ENCODE measurements around the gene VAV3. TPM values are rescaled to one million over a fixed set of nuclear protein-coding genes. Genes with fewer than 3 reads are reported as not detected.

The VAV3 gene
- polyA plus RNA-seq, 1 of the 3 experiments (the other 2 are of a cell fraction), result not detected

DNA sequence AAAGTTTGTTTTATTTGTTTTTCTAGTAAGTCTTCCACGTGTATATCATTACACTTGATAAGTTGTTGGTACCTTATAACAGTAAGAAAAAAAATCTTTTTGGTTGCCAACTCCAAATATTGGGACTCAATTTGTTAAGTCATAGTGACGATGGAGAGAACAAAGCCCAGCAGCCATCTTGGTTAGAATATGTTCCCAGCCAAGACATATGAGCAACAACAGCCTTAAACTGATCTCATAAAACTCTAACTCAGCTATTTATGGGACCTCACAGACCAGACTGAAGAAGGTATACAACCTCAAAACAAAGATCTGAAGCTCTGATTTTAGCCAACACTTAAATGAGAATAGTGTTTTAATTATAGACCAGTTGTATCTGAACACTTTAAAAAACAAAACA lies 281.3 kb downstream of the VAV3 start:
- Histone ChIP-seq H3K4me1 (ENCODE audit: control insufficient read depth in 1 of 2, insufficient read depth in 2 of 2, low read depth in 1 of 2, low read length in 1 of 2) (no peaks in the 10 kb centered on the region), H3K27ac (ENCODE audit: low read depth in 2 of 2, low read length in 1 of 2) (no peak overlapping the region), H2AFZ (ENCODE audit: low read depth) (no peak overlapping the region), H3K9ac (no peak overlapping the region), H3K4me3 (ENCODE audit: low read depth in 2 of 2, low read length in 1 of 2) (no peak overlapping the region), H3K9me3 (no peaks in the 10 kb centered on the region), H3K27me3 (ENCODE audit: insufficient read depth) (no peaks in the 10 kb centered on the region), H4K20me1 (ENCODE audit: insufficient read depth) (no peaks in the 10 kb centered on the region), H3K79me2 (ENCODE audit: insufficient read depth) (no peaks in the 10 kb centered on the region), H3K36me3 (replicated peaks in 1 of 2; ENCODE audit: control insufficient read depth in 1 of 2, insufficient read depth in 2 of 2, low read length in 1 of 2) (no peaks in the 10 kb centered on the region), H3F3A (replicated peaks; ENCODE audit: insufficient read depth) (no peaks in the 10 kb centered on the region), H3K9me2 (no peaks in the 10 kb centered on the region), H3K4me2 (no peak overlapping the region)
- WGBS (ENCODE audit: low lambda C conversion rate), result 37% methylated on average over 2 of the region's 2 CpGs
- ChIA-PET CTCF (no interaction called here), POLR2A (no interaction called here)
- TF ChIP-seq TAF1 (IDR thresholded peaks at IDR 0.05; ENCODE audit: borderline replicate concordance, low read depth, low read length) (no peak), PBX3 (IDR thresholded peaks at IDR 0.05) (no peak), EZH2phosphoT487 (IDR thresholded peaks at IDR 0.05; ENCODE audit: borderline replicate concordance, low read depth) (no peak), IRF3 (IDR thresholded peaks at IDR 0.05; ENCODE audit: low read depth, low read length) (no peak), JUND (IDR thresholded peaks at IDR 0.05) (no peak), ELF1 (IDR thresholded peaks at IDR 0.05) (no peak), NFIC (IDR thresholded peaks at IDR 0.05; ENCODE audit: borderline replicate concordance) (no peak), MEF2A (IDR thresholded peaks at IDR 0.05; ENCODE audit: borderline replicate concordance, low read depth) (no peak), SMC3 (IDR thresholded peaks at IDR 0.05; ENCODE audit: low read depth, low read length) (no peak), SIN3A (IDR thresholded peaks at IDR 0.05; ENCODE audit: borderline replicate concordance, low read depth, low read length) (no peak), YY1 (IDR thresholded peaks at IDR 0.05; ENCODE audit: low read depth) (no peak), REST (IDR thresholded peaks at IDR 0.05; ENCODE audit: low read depth, low read length) (no peak), RXRA (IDR thresholded peaks at IDR 0.05; ENCODE audit: borderline replicate concordance, low read depth) (no peak), FOXJ3 (CRISPR knock-in tag; IDR thresholded peaks at IDR 0.05) (no peak), MXI1 (IDR thresholded peaks at IDR 0.05; ENCODE audit: low read depth, low read length) (no peak), RCOR1 (IDR thresholded peaks at IDR 0.05; ENCODE audit: low read length) (no peak)
- TF ChIP-seq, protein P1, sequence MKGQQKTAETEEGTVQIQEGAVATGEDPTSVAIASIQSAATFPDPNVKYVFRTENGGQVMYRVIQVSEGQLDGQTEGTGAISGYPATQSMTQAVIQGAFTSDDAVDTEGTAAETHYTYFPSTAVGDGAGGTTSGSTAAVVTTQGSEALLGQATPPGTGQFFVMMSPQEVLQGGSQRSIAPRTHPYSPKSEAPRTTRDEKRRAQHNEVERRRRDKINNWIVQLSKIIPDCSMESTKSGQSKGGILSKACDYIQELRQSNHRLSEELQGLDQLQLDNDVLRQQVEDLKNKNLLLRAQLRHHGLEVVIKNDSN (IDR thresholded peaks at IDR 0.05; ENCODE audit: borderline replicate concordance, low read depth), result no peak
- TF ChIP-seq, protein P2, sequence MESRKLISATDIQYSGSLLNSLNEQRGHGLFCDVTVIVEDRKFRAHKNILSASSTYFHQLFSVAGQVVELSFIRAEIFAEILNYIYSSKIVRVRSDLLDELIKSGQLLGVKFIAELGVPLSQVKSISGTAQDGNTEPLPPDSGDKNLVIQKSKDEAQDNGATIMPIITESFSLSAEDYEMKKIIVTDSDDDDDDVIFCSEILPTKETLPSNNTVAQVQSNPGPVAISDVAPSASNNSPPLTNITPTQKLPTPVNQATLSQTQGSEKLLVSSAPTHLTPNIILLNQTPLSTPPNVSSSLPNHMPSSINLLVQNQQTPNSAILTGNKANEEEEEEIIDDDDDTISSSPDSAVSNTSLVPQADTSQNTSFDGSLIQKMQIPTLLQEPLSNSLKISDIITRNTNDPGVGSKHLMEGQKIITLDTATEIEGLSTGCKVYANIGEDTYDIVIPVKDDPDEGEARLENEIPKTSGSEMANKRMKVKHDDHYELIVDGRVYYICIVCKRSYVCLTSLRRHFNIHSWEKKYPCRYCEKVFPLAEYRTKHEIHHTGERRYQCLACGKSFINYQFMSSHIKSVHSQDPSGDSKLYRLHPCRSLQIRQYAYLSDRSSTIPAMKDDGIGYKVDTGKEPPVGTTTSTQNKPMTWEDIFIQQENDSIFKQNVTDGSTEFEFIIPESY (IDR thresholded peaks at IDR 0.05; ENCODE audit: borderline replicate concordance, low read depth), result no peak
- TF ChIP-seq, protein P3, sequence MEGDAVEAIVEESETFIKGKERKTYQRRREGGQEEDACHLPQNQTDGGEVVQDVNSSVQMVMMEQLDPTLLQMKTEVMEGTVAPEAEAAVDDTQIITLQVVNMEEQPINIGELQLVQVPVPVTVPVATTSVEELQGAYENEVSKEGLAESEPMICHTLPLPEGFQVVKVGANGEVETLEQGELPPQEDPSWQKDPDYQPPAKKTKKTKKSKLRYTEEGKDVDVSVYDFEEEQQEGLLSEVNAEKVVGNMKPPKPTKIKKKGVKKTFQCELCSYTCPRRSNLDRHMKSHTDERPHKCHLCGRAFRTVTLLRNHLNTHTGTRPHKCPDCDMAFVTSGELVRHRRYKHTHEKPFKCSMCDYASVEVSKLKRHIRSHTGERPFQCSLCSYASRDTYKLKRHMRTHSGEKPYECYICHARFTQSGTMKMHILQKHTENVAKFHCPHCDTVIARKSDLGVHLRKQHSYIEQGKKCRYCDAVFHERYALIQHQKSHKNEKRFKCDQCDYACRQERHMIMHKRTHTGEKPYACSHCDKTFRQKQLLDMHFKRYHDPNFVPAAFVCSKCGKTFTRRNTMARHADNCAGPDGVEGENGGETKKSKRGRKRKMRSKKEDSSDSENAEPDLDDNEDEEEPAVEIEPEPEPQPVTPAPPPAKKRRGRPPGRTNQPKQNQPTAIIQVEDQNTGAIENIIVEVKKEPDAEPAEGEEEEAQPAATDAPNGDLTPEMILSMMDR (IDR thresholded peaks at IDR 0.05), result no peak
- DNase-seq, result no peak
